Retinal pigment epithelial cell (primary cell): ENCODE results near the gene AGBL1.

ENCODE experiments used
- DNase-seq: peaks from one replicate; pipeline ENCODE4 v3.0.0-alpha.2; 2010; ENCODE audit warnings: low read depth
- H3K4me3 ChIP-seq: 2 replicates; pipeline ENCODE4 v1.5.1; 2011; ENCODE audit warnings: mild to moderate bottlenecking, low read length, control low read depth, moderate library complexity
- TF ChIP-seq, protein P1 (sequence below): conservative IDR thresholded peaks from 2 replicates; pipeline ENCODE4 v1.5.1; 2011; ENCODE audit warnings: low read depth, low read length, control low read depth, inconsistent platforms

AGBL1 gene

DNA sequence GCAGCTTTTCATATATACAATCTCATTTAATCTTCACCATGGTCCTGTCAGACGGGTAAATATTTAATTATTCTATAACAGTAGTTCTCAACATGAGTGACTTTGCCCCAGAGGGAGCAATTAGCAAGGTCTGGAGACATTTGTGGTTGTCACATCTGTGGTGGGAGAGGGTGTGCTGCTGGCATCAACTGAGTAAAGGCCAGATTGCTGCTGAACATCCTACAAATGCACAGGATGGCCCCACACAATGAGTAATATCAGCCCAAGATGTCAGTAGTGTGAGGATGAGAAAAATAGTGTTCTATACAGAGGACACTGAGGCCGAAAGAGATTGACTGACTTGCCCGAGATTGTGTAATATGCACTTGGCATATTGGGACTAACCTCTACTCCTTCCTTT lies 156.0 kb downstream of the AGBL1 start:
- no peak for DNase-seq
- TF ChIP-seq, protein P1, sequence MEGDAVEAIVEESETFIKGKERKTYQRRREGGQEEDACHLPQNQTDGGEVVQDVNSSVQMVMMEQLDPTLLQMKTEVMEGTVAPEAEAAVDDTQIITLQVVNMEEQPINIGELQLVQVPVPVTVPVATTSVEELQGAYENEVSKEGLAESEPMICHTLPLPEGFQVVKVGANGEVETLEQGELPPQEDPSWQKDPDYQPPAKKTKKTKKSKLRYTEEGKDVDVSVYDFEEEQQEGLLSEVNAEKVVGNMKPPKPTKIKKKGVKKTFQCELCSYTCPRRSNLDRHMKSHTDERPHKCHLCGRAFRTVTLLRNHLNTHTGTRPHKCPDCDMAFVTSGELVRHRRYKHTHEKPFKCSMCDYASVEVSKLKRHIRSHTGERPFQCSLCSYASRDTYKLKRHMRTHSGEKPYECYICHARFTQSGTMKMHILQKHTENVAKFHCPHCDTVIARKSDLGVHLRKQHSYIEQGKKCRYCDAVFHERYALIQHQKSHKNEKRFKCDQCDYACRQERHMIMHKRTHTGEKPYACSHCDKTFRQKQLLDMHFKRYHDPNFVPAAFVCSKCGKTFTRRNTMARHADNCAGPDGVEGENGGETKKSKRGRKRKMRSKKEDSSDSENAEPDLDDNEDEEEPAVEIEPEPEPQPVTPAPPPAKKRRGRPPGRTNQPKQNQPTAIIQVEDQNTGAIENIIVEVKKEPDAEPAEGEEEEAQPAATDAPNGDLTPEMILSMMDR = no peak
- no peak overlapping the region for H3K4me3 ChIP-seq

DNA sequence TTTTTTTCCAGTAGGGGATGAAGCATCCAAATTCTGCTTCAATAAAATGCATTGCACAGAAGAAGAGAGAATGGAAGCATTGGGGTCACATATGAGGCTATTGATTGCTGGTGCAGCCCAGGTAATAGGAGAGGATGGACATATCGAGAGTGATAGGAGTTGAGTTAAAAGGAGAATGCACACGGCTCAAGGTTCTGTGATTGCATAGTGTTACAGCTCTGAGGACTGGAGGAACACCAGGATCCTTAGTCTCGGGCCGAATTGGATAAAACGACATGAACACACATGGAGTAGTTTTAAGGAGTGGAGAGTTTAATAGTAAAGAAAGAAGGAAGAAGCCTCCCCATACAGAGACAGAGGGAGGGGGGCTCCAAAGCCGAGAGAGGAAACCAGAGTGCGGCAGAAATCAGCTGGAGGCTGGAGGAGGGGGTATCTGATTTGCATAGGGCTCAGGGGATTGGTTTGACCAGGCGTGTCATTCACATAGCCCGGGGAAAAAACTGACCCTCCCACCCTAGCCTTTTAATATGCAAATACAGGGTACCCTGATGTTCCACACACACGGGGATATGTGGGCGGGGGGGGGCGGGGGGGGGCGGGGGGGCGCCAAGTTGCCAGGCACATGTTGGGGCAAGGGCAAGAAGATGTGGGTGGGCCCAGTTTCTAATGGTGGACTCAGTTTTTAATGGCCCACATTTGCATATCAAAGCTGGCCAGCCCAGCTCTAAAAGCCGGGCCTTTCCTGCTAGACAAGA lies 156.9 kb downstream of the AGBL1 start:
- DNase-seq = no peak
- no peak overlapping the region for H3K4me3 ChIP-seq
- TF ChIP-seq, protein P1 = no peak

DNA sequence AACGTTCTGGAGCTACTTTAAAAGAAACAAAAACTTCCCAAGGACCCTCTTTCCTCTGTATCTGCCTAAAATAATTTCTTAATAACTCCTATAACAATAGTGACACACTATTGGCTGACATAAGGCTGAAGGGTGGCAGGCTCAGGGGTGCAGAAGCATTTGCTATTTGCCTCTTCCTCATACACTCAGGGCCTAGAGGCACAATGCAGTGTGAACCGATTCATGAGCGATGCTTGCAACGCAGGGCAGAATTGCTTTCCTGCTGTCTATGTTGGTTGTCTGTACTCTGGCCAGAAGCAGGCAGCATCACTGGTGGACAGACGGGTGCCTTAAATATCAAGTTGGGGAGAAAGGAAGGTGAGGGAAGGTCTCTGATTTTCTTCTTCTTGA lies 157.4 kb downstream of the AGBL1 start:
- H3K4me3 ChIP-seq = no peak overlapping the region
- no peak for DNase-seq
- TF ChIP-seq, protein P1 = no peak

DNA sequence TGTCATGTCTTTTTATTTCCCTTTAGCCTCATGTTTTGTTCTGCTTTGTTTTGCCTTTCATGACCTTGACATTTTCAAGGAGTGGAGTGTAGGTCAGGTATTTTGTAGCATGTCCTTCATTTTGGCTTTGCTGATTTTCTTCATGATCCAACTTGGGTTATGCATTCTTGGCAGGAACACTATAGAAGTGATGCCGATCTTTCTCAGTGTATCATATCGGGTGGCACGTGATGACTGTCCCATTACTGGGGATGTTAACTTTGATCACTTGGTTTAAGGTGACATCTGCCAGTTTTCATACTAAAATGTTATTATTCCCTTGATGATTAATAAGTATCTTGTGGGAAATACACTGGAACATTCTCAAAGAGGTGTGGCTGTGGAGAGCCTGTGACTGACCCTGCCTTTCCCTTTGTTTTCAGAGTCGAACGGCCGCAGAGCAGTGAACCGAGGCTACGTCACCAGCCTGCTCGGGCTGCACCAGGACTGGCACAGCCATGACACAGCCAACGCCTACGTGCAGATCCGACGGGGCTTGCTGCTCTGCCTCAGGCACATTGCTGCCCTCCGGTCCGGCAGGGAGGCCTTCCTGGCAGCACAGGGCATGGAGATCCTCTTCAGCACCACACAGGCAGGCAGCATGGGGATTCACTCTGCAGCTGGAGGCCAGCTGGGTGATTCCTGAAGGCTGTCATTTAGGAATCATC lies 167.7 kb downstream of the AGBL1 start:
- TF ChIP-seq, protein P1 = no peak
- no peak for DNase-seq

DNA sequence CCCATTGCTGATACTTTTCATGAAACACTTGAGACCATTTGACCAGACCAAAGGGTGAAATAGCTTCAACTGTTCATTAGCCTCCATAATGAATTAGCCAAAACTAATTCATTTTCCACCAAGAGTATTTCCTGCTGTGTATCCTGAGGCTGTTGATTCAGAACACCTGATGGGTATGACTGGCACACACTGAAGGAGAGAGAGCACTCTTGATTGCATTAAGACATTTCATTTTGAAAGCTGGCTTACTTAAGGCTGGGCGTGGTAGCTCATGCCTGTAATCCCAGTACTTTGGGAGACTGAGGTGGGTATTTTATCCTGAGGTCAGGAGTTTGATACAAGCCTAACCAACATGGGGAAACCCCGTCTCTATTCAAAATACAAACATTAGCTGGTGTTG lies 175.6 kb downstream of the AGBL1 start:
- TF ChIP-seq, protein P1 = no peak
- DNase-seq = no peak
- H3K4me3 ChIP-seq = no peak overlapping the region

More for the DNA sequence above, 167.7 kb downstream of the AGBL1 start:
- no peak overlapping the region for H3K4me3 ChIP-seq

DNA sequence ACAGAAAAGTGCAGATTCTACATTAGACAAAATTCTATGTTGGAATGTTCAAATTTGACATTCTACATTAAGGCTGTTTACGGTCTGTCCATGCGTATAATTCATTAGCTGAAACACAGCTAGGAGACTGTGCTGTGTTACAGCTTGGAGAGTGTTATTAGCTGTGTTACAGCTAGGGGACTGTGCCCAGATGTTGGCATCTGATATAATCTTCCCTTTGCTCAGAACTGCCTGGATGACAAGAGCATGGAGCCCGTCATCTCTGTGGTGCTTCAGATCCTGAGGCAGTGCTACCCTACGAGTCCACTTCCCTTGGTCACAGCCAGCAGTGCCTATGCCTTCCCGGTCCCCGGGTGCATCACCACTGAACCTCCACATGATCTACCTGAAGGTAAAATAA lies 177.0 kb downstream of the AGBL1 start:
- TF ChIP-seq, protein P1 = no peak
- DNase-seq = no peak
- no peak overlapping the region for H3K4me3 ChIP-seq

DNA sequence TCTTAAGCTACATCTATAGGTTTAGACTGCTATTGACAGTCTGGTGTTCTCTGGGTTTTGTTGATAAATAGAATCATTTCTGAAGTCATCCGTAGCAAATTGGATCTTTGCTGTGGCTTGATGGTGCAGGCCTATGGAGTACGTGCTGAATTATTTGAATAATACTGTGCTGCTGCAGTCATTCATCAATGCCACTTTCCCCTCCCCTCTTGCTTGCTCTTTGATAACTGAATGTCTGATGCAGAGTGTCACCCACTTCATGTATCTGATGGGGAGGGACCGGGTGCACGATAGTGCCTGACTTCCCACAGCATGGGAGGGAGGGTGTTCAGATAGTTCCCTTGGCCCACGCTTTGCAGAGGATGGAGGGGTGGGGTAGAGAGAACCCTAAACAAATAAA lies 179.9 kb downstream of the AGBL1 start:
- H3K4me3 ChIP-seq = no peak overlapping the region
- DNase-seq = no peak
- TF ChIP-seq, protein P1 = no peak
